GM12801 (cell line): ENCODE data around the gene CDK12.

ENCODE experiments used
- TF ChIP-seq, protein P1 (sequence below): IDR thresholded peaks from one replicate; pipeline ENCODE4 v1.5.1; 2011; ENCODE audit warnings: control low read depth; ENCODE audit not compliant: insufficient read length; ENCODE audit errors: extremely low read depth

Gene CDK12

GRCh38 chr17:39548494-39549225 lies 87.4 kb downstream of the CDK12 start:
- TF ChIP-seq, protein P1, sequence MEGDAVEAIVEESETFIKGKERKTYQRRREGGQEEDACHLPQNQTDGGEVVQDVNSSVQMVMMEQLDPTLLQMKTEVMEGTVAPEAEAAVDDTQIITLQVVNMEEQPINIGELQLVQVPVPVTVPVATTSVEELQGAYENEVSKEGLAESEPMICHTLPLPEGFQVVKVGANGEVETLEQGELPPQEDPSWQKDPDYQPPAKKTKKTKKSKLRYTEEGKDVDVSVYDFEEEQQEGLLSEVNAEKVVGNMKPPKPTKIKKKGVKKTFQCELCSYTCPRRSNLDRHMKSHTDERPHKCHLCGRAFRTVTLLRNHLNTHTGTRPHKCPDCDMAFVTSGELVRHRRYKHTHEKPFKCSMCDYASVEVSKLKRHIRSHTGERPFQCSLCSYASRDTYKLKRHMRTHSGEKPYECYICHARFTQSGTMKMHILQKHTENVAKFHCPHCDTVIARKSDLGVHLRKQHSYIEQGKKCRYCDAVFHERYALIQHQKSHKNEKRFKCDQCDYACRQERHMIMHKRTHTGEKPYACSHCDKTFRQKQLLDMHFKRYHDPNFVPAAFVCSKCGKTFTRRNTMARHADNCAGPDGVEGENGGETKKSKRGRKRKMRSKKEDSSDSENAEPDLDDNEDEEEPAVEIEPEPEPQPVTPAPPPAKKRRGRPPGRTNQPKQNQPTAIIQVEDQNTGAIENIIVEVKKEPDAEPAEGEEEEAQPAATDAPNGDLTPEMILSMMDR: no peak

GRCh38 chr17:39549747-39550573 lies 88.7 kb downstream of the CDK12 start:
- TF ChIP-seq, protein P1: no peak

- TF ChIP-seq, protein P1: no peak
Measured at GRCh38 chr17:39551879-39552278, 90.6 kb downstream of the CDK12 start.

GRCh38 chr17:39553341-39553945 lies 92.2 kb downstream of the CDK12 start:
- TF ChIP-seq, protein P1: no peak

- TF ChIP-seq, protein P1: no peak
Measured at GRCh38 chr17:39555368-39555767, 94.1 kb downstream of the CDK12 start.

GRCh38 chr17:39556423-39556822 lies 95.1 kb downstream of the CDK12 start:
- TF ChIP-seq, protein P1: no peak

- TF ChIP-seq, protein P1: no peak
Measured at GRCh38 chr17:39562395-39562794, 101.1 kb downstream of the CDK12 start.
